ENCODE measurements around the gene NAP1L4. TPM values are rescaled to one million over a fixed set of nuclear protein-coding genes. Genes with fewer than 3 reads are reported as not detected.
A peak's percentile ranks its signal among the peaks of the same experiment; 100 is the strongest.

The NAP1L4 gene
- total and polyA plus RNA-seq, 2 of the 4 experiments (the other 2 are of a cell fraction): 71.5 to 80.7 TPM

GRCh38 chr11:2928605-2929530 is 63.3 kb downstream of the NAP1L4 start, which contains the start of gene PHLDA2 (continued):
- TF ChIP-seq CEBPB (IDR thresholded peaks at IDR 0.05; ENCODE audit: low read depth, low read length) (no peak), NFE2L2 (IDR thresholded peaks at IDR 0.05; ENCODE audit: low read depth, low read length) (no peak), BHLHE40 (IDR thresholded peaks at IDR 0.05; ENCODE audit: low read depth, low read length) (peak; percentile 63)

Data from IMR-90 (cell line).